ENCODE results near the gene DNHD1. TPM values are rescaled to one million over a fixed set of nuclear protein-coding genes. Genes with fewer than 3 reads are reported as not detected.

The DNHD1 gene
- total RNA-seq, 1 donor from 2014 or later, result 2.4 TPM

Other genes starting within 250 kb of the DNHD1 start
- 5.7 TPM for gene CCKBR, start 237.4 kb upstream of the DNHD1 start, total RNA-seq
- 7.3 TPM for gene CAVIN3, start 176.8 kb upstream of the DNHD1 start, total RNA-seq
- 10.2 TPM for gene SMPD1, start 106.8 kb upstream of the DNHD1 start, total RNA-seq
- 293 TPM for gene APBB1, start 78.2 kb upstream of the DNHD1 start, total RNA-seq
- 0.82 TPM for gene HPX, start 56.3 kb upstream of the DNHD1 start, total RNA-seq
- gene TRIM3, start 23.3 kb upstream of the DNHD1 start, total RNA-seq, result 40.4 TPM
- gene ARFIP2, start 15.9 kb upstream of the DNHD1 start, total RNA-seq, result 25.3 TPM
- 21.2 TPM for gene TIMM10B, start 15.8 kb upstream of the DNHD1 start, total RNA-seq
- gene RRP8, start 106.3 kb downstream of the DNHD1 start, total RNA-seq, result 11.4 TPM
- 48.1 TPM for gene ILK, start 106.5 kb downstream of the DNHD1 start, total RNA-seq
- gene TAF10, start 114.9 kb downstream of the DNHD1 start, total RNA-seq, result 10.2 TPM
- gene TPP1, start 122.1 kb downstream of the DNHD1 start, total RNA-seq, result 3.3 TPM
- 38.3 TPM for gene DCHS1, start 158.5 kb downstream of the DNHD1 start, total RNA-seq
- 18.8 TPM for gene MRPL17, start 186.1 kb downstream of the DNHD1 start, total RNA-seq

Data from frontal cortex (tissue), 1 donor.